IPS-NIHi11 (cell line): ENCODE results near the gene ABCC1.

ENCODE experiments used
- DNase-seq: peaks from one replicate; pipeline ENCODE4 v3.0.0; 2012; ENCODE audit warnings: mixed read lengths, low spot score

The ABCC1 gene

GRCh38 chr16:15993946-15994665 is 44.7 kb downstream of the ABCC1 start:
- DNase-seq: no peak

GRCh38 chr16:15996432-15997109 is 47.2 kb downstream of the ABCC1 start:
- DNase-seq: no peak

- no peak for DNase-seq
These were observed 51.3 kb downstream of the ABCC1 start for GRCh38 chr16:16000685-16001084.

DNA sequence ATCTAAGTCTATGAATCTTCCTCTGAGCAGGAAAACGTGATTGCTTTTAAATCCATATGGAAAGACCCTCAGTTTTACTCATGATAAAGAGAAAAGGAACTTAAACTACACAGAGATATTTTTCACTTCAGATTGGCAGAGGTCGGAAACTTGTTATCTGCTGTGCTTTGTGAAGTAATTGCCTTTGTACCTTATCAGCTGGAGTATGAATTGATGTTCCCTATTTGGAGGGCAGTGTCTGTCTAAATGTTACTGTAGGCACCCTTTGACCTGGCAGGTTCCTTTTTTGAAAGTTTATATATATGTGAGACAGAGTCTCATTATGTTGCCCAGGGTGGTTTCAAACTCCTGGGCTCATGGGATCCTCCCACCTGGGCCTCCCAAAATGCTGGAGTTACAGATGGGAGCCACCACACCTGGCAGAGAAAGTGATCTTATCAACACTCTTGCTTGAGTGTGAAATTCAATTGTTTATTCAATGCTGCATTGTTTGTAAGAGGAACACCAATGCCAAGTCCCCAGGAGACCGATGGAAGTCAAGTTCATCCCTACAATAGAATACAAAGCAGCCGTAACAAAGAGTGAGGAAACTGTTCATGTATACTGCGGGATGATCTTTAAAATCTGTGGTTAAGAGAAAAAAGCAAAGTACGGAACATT is 52.3 kb downstream of the ABCC1 start:
- DNase-seq: no peak

DNA sequence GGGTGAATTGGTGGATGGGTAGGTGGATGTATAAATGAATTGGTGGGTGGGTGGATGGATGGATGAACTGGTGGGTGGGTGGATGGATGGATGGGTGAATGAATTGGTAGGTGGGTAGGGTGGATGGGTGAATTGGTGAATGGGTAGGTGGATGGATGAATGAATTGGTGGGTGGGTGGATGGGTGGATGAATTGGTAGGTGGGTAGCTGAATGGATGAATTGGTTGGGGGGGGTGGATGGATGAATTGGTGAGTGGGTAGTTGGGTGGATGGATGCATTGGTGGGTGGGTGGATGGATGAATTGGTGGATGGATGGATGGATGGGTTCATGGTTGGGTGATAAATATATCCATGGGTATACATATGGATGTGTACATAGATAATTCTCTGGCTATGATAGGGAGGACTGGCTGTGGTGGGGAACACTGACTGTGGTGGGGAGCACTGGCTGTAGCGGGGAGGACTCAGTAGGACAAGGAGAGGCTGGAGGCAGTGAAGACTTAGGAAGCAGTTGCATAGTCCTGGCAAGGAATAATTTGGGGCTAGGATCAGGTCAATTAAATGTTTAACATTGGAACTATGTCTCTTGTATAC is 54.4 kb downstream of the ABCC1 start:
- DNase-seq: no peak

DNA sequence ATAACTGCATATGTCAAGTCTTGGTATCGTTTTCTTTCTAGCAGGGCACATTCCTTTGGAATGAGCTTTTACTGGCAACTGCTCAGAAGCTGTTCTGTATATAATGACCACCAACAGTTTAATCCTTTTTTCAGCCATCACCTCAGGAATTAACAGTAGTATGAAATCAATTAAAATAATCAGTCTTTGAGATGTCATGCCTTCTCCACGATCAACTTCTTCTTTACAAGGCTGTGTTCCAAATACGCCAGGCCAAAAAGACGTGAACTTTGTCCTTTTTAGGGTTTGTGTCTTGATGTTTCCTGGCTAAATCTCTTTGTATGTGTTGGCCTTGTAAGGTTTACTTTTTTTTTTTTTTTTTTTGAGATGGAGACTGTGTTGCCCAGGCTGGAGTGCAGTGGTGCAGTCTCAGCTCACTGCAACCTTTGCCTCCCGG is 54.9 kb downstream of the ABCC1 start:
- DNase-seq: no peak

DNA sequence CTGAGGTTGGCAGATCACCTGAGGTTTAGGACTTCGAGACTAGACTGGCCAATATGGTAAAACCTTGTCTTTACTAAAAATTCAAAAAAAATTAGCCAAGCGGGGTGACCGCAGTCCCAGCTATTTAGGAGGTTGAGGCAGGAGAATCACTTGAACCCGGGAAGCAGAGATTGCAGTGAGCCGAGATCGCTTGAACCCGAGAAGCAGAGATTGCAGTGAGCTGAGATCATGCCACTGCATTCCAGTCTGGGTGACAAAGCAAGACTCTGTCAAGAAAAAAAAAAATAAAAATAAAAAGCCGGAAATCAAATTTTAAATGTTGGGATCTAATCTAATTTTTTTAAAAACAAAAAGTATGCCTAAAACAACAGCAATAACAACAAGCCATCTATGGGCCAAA is 56.3 kb downstream of the ABCC1 start:
- DNase-seq: no peak

- no peak for DNase-seq
These were observed 57.2 kb downstream of the ABCC1 start for GRCh38 chr16:16006650-16007049.

DNA sequence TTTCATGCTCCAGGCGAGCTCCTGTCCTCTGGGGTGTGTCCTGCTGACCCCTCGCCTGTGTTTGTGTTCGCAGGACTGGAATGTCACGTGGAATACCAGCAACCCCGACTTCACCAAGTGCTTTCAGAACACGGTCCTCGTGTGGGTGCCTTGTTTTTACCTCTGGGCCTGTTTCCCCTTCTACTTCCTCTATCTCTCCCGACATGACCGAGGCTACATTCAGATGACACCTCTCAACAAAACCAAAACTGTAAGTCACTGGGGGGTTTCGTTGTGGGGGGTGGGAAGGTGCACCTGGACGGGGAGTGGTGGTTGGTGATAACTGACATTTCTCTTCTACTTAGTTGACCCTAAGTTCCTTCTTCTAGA is 58.3 kb downstream of the ABCC1 start:
- no peak for DNase-seq

GRCh38 chr16:16008666-16009065 is 59.2 kb downstream of the ABCC1 start:
- DNase-seq: no peak

DNA sequence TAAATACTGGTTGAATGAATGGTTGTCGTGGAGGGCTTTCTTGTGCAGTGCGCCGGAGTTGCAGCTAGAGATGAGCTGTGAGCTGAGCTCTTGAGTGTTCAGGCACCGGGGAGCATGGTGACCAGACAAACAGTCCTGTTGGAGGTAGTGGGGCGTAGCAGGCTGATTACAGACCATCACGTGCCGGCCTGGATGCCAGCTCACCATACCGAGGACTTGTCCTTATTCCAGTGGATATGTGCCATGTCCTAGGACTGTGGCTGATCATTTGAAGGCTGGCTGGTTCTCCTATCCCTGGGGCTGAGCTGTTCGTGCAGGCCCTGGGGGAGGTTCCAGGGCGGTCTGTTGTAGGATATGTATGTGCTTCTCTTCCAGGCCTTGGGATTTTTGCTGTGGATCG is 60.0 kb downstream of the ABCC1 start:
- DNase-seq: no peak

DNA sequence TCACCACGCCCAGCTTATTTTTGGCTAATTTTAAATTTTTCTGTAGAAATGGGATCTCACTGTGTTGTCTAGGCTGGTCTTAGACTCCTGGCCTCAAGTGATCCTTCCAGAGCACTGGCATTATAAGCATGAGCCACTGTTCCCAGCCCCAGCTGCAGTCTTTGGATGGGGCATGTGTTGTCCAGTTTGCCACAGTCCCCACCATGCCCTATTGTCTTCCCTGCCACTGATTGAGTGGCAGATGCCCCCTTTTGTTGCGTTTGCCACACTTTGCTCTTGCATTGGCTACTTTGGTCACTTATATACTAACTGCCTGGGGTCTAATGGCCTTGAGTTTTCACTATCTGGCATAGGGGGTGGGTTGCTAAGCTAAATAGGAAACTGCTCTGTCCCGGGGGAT is 60.8 kb downstream of the ABCC1 start:
- no peak for DNase-seq

GRCh38 chr16:16012144-16012543 is 62.7 kb downstream of the ABCC1 start:
- no peak for DNase-seq

GRCh38 chr16:16013812-16014211 is 64.4 kb downstream of the ABCC1 start:
- DNase-seq: no peak

GRCh38 chr16:16014329-16015224 is 65.2 kb downstream of the ABCC1 start:
- DNase-seq: no peak

- no peak for DNase-seq
These were observed 66.4 kb downstream of the ABCC1 start for GRCh38 chr16:16015849-16016248.

DNA sequence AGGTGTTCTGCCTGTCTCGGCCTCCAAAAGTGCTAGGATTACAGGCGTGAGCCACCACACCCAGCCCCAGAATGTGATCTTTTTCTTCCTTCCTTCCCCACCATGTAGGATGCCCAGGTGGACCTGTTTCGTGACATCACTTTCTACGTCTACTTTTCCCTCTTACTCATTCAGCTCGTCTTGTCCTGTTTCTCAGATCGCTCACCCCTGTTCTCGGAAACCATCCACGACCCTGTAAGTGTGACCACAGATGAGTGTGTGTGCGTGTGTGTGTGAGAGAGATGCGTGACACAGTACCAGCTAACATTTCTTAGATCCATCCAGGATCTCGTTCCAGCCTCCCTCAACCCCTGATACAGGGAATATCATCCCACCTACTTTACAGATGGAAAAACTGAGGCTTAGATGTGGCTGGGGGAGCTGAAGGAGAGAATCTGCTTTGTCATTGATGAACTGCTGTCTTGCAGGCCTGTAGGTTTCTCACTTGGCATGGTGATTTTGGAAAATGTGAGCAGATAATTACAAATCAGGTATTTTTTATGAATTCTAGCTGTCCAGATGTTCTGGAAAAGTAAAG is 67.1 kb downstream of the ABCC1 start:
- no peak for DNase-seq

DNA sequence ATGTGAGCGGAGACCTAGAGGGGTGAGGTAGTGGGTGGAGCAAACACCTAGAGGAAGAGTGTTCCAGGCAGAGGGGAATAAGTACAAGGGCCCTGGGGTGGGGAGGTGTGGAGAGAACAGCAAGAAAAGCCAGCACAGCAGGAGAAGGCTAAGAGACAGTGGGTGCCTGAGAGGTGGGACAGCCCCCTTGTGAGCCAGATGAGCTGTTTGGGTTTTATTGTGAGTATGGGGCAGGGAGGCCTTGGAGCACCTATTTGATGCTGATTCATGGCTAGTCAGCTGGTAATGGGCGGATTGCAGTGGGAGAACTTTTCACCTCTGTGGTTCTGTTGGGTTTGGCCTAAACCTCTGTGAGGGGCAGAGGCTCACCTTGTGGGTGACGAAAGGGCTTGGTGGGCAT is 68.4 kb downstream of the ABCC1 start:
- no peak for DNase-seq

DNA sequence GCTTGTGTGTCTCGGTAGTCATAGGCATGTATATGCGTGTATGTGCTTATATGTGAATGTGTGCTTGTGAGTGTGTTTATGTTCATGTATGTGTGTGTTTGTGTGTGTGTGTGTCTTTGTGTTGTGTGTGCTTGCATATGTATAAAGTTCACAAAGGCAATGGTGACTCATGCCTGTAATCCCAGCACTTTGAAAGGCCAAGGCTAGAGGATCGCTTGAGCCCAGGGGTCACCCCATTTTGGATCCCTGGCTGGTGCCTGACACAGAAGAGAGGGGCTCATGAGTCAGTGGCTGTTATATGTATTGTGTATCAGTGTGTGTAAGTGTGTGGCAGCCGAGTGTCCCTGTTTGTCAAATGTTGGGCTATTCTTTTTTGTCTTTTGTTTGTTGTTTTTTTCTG is 69.3 kb downstream of the ABCC1 start:
- no peak for DNase-seq

DNA sequence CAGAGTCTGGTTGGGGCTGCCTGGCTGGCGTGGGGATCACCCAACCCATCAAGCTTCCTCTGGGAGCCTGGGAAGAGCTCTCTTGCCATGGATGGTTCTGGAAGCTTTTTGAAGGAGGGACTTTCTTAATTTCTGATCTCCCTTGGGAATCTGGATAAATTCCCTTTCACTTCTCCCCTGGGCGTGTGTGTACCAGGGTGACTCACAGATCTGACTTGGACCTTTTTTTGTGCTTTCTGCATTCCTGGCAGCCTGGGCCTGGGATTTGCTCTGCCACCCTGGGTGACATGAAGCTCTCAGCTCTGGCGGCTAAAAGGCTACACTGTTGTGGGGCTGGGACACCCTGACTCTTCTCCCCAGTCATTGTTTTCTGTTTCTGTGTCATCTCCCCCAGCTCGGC is 70.1 kb downstream of the ABCC1 start:
- DNase-seq: no peak

DNA sequence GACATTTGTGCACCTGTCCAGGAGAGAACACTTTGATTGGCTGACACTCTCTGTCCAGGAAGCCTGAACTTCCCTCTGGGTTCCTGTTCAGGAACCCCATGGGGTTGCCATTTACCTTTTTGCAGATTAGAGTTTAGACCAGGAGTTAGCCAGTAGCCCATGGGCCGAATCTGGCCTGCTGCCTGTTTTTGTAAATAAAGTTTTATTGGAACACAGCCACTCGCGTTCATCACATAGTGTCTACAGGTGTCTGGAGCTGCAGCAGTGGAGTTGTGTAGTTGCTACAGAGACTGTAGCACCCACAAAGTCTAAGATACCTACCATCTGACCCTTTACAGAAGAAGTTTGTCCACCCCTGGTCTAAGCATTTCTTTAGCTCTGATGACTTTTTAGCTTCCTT is 70.9 kb downstream of the ABCC1 start:
- DNase-seq: no peak

GRCh38 chr16:16021020-16021419 is 71.6 kb downstream of the ABCC1 start:
- DNase-seq: no peak
